ENCODE data around the gene CCDC102A. TPM values are rescaled to one million over a fixed set of nuclear protein-coding genes. Genes with fewer than 3 reads are reported as not detected.

The CCDC102A gene
- total RNA-seq, 1 donor from 2014 or later = 11.3 TPM

GRCh38 chr16:57568173-57568678, 31.9 kb upstream of the CCDC102A start:
- Histone ChIP-seq H3K4me3 (no peak overlapping the region), H3K9me3 (replicated peaks) (no peaks in the 10 kb centered on the region), H3K27ac (replicated peaks) (no peak overlapping the region), H3K27me3 (ENCODE audit: low read depth) (peaks cover 58% of the 10 kb centered on the region), H3K36me3 (no peaks in the 10 kb centered on the region), H3K4me1 (no peaks in the 10 kb centered on the region)
- no peak for DNase-seq
- TF ChIP-seq, protein P1, sequence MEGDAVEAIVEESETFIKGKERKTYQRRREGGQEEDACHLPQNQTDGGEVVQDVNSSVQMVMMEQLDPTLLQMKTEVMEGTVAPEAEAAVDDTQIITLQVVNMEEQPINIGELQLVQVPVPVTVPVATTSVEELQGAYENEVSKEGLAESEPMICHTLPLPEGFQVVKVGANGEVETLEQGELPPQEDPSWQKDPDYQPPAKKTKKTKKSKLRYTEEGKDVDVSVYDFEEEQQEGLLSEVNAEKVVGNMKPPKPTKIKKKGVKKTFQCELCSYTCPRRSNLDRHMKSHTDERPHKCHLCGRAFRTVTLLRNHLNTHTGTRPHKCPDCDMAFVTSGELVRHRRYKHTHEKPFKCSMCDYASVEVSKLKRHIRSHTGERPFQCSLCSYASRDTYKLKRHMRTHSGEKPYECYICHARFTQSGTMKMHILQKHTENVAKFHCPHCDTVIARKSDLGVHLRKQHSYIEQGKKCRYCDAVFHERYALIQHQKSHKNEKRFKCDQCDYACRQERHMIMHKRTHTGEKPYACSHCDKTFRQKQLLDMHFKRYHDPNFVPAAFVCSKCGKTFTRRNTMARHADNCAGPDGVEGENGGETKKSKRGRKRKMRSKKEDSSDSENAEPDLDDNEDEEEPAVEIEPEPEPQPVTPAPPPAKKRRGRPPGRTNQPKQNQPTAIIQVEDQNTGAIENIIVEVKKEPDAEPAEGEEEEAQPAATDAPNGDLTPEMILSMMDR (IDR thresholded peaks at IDR 0.05; ENCODE audit: borderline replicate concordance) = no peak
- intact Hi-C loops (cut with micrococcal nuclease) = no loop called here

DNA sequence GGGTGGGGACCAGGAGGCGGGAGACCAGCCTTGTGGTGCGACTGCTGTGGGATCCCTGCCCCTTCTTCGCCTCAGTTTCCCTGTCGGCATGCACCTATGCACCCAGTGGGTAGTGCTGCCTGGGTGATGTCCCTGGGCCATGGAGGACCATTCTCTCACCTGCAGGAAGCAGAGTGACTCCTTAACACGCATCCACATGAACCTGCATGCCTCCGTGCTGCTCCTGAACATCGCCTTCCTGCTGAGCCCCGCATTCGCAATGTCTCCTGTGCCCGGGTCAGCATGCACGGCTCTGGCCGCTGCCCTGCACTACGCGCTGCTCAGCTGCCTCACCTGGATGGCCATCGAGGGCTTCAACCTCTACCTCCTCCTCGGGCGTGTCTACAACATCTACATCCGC, 31.3 kb upstream of the CCDC102A start:
- Histone ChIP-seq H3K4me3 (no peak overlapping the region), H3K27me3 (ENCODE audit: low read depth) (peaks cover 59% of the 10 kb centered on the region), H3K4me1 (no peaks in the 10 kb centered on the region), H3K27ac (replicated peaks) (no peak overlapping the region), H3K36me3 (no peaks in the 10 kb centered on the region), H3K9me3 (replicated peaks) (no peaks in the 10 kb centered on the region)
- no peak for DNase-seq
- TF ChIP-seq, protein P1 (IDR thresholded peaks at IDR 0.05; ENCODE audit: borderline replicate concordance) = no peak
- intact Hi-C loops (cut with micrococcal nuclease) = no loop called here

DNA sequence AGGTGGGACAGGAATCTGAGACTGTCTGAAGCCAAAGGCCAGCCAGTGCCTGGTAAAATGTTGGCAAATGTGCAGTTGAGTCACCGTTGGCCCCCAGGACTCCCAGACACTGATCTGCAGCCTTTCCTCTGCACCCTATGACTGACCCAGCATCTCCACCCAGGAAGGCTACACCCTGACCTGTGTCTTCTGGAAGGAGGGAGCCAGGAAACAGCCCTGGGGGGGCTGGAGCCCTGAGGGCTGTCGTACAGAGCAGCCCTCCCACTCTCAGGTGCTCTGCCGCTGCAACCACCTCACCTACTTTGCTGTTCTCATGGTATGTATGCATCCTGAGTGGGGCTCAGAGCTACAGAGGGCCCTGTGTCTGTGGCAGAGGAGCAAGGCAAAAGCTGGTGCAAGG, 30.1 kb upstream of the CCDC102A start:
- no peaks in the 10 kb centered on the region for H3K36me3 ChIP-seq
- no peak for DNase-seq
- TF ChIP-seq, protein P1 (IDR thresholded peaks at IDR 0.05; ENCODE audit: borderline replicate concordance) = no peak
- intact Hi-C loops (cut with micrococcal nuclease) = no loop called here
- peaks cover 59% of the 10 kb centered on the region for H3K27me3 ChIP-seq (ENCODE audit: low read depth)
- no peak overlapping the region for H3K27ac ChIP-seq (replicated peaks)
- no peaks in the 10 kb centered on the region for H3K4me1 ChIP-seq
- H3K4me3 ChIP-seq = no peak overlapping the region
- H3K9me3 ChIP-seq (replicated peaks) = peaks cover 6% of the 10 kb centered on the region

DNA sequence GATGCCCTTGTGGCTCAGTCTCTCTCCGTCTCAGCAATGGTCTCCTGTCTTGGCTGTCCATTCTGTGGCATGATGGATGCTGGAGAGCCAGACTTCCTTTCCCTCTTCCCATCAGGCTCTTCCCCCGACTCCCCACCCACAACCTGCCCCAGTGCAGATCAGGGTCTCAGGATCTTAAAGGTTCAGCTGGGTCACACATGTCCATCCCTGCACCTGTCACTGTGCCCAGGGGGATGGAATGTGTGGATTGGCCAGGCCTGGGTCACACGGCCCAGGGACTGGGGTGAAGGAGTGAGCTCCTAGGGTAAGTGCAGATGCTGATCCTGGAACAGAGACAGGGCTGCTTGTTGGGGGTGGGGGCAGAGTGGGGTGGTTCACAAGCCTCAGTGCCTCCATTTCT, 29.1 kb upstream of the CCDC102A start:
- Histone ChIP-seq H3K4me3 (no peak overlapping the region), H3K9me3 (replicated peaks) (peaks cover 16% of the 10 kb centered on the region), H3K27me3 (ENCODE audit: low read depth) (peaks cover 59% of the 10 kb centered on the region), H3K4me1 (no peaks in the 10 kb centered on the region), H3K27ac (replicated peaks) (no peak overlapping the region), H3K36me3 (no peaks in the 10 kb centered on the region)
- DNase-seq = no peak
- intact Hi-C loops (cut with micrococcal nuclease) = no loop called here
- TF ChIP-seq, protein P1 (IDR thresholded peaks at IDR 0.05; ENCODE audit: borderline replicate concordance) = no peak

DNA sequence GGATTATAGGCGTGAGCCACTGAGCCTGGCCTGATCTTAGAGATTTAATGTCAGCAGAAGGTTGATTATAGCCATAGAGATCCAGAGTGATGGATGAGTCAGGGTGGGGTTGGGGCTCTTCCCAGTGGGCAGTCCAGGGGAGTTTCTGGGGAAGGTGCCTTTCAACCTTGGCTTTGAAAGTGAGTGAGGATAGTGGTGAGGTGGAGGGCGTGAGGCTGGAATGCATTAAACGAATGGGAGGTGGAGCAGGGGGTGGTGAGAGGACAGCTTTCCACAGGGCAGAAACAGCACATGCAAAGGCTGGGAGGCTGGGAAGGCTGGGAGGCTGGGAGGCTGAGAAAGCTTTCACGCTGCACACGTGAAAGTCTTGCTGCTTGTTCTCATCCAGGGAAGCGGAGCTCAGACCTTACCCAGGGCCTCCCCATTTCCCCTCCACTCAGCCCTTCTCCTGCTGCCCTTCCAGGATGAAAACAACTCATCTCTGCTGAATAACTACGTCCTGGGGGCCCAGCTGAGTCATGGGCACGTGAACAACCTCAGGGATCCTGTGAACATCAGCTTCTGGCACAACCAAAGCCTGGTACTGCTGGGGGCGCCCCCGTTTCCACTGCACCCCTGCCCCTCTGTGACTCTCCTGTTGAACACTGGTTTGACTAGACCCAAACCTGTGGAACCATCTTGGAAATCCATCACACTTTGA, 28.4 kb upstream of the CCDC102A start:
- H3K4me1 ChIP-seq = no peaks in the 10 kb centered on the region

More for the DNA sequence above, 28.4 kb upstream of the CCDC102A start:
- no peak for DNase-seq
- H3K27ac ChIP-seq (replicated peaks) = no peak overlapping the region
- H3K36me3 ChIP-seq = no peaks in the 10 kb centered on the region
- intact Hi-C loops (cut with micrococcal nuclease) = no loop called here
- peaks cover 56% of the 10 kb centered on the region for H3K27me3 ChIP-seq (ENCODE audit: low read depth)
- peaks cover 22% of the 10 kb centered on the region for H3K9me3 ChIP-seq (replicated peaks)
- H3K4me3 ChIP-seq = no peak overlapping the region
- TF ChIP-seq, protein P1 (IDR thresholded peaks at IDR 0.05; ENCODE audit: borderline replicate concordance) = no peak
